ENCODE measurements around the gene STX17.

The STX17 gene

GRCh38 chr9:99905833-99906402, 536 bp upstream of the STX17 start:
- no peak for DNase-seq (ENCODE audit: low read depth in 2 of 2)

DNA sequence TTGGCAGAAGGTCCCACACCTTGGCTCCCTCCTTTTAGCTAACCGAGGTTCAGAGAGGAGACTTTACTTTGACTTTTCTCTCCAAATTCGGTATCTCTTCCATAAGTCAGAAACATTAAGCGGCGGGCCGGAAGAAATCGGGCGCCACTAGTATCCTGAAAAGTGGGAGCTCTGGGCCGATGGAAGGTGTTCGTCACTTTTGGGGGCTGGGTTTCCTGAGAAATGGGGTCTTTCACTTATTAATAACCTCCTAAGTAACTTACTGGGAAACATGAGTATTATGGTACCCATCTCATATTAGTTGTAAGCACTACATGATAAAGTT, 716 bp downstream of the STX17 start:
- DNase-seq (ENCODE audit: low read depth in 2 of 2), result no peak

GRCh38 chr9:99911600-99911999, 5.1 kb downstream of the STX17 start:
- no peak for DNase-seq (ENCODE audit: low read depth in 2 of 2)

DNA sequence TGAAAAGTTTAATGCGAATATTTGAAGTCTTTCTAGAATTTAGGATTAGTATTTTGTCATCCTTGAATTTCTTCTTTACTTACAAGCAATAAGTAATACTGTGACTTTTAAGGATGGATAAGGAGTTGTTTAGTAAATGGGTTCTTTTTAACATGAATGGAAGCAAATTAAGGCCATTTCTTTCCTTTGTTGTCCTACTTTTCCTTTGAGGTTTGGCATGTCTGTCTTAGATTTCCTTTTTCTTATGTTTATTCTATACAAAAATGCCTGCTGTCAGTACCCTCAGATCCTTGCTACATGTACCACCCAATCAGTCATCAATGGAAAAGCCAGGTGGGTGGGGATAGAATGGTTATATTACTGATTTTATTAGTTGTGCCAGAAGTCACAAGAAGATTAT, 10.2 kb downstream of the STX17 start:
- DNase-seq (ENCODE audit: low read depth in 2 of 2), result no peak

GRCh38 chr9:99918134-99918533, 11.7 kb downstream of the STX17 start:
- no peak for DNase-seq (ENCODE audit: low read depth in 2 of 2)

DNA sequence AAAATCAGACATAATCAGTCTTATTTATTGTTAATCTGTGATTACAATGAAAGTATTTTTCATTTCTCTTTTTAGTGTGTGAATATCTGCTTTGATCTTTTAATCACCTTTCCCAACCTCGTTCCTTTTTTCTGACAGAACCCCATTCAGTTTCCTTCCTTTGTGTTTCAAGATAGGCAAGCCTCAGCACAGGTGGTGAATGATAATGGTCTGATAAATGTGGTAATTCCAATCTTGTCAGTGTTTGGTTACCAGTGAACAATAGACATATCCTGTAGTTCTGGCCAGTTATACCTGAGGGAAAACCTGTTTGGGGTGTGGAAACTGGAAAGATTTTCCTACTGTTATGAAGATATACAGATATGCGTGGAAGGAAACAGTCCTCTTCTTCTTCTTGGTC, 13.5 kb downstream of the STX17 start:
- no peak for DNase-seq (ENCODE audit: low read depth in 2 of 2)

- DNase-seq (ENCODE audit: low read depth in 2 of 2), result no peak
These were observed 15.6 kb downstream of the STX17 start for GRCh38 chr9:99921875-99922710.

DNA sequence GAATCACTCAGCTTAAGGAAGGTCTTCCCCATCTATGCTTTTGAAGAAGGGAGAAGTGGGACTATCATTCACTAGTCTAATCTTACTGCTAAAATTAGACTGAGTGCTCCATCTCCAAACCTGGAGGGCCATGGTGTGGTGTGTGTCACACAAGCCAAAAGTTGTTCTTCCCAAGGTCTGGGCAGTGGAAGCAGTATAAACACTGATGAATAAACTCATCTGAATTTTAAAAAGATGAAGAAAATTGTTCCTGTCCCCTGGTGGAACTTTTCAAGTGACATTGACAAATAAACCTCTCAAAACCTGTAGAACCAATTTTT, 16.2 kb downstream of the STX17 start:
- no peak for DNase-seq (ENCODE audit: low read depth in 2 of 2)

- DNase-seq (ENCODE audit: low read depth in 2 of 2), result no peak
These were observed 19.1 kb downstream of the STX17 start for GRCh38 chr9:99925541-99925940.

- DNase-seq (ENCODE audit: low read depth in 2 of 2), result no peak
These were observed 23.2 kb downstream of the STX17 start for GRCh38 chr9:99929652-99930051.

DNA sequence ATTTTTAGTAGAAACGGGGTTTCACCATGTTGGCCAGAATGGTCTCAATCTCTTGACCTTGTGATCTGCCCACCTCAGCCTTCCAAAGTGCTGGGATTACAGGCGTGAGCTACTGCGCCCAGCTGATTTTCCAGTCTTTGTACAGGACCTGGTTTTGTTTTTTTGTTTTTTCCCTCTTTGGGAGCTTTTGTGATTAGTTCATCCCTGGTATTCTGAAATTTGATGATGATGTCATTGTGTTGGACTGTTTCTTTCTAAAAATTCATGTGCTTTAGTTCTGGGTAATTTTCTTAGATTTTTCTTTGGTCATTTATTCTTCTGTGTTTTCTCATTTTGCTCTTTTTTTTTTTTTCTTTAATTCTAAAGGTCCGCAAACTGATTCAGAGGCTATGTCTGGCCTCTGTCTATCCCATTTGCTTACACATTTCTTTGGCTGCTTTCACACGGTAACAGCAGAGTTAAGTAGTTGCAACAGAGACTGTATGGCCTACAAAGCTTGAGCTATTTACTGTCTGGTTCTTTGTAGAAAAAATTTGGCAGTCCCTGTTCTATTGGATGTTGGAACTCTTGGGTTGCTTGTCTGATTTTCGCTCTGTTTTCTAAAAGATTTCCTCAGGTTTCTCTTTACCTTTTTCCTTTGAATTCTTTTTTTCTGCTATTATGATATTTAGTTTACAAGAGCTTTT, 24.8 kb downstream of the STX17 start:
- no peak for DNase-seq (ENCODE audit: low read depth in 2 of 2)

GRCh38 chr9:99936947-99937587, 30.6 kb downstream of the STX17 start:
- DNase-seq (ENCODE audit: low read depth in 2 of 2), result no peak

- no peak for DNase-seq (ENCODE audit: low read depth in 2 of 2)
These were observed 40.9 kb downstream of the STX17 start for GRCh38 chr9:99947395-99947794.

GRCh38 chr9:99948482-99948881, 42.0 kb downstream of the STX17 start:
- DNase-seq (ENCODE audit: low read depth in 2 of 2), result no peak

DNA sequence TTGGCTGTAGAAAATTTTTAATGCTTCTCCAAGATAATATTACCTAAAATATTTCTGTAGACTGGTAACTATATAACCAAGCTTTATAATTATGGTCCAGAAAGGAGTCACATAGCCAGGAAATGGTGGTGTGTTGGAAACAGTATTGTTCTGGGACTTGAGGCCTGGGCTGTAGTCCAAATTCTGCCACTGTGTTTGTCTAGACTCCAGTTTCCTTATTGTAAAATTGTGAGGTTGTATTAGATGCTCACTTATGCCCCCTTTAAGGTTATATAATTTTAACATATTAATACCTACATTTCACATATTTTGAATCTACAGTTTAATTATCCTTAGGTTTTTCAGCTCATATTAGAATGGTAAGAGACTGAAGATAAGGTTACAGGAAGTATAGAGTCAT, 42.4 kb downstream of the STX17 start:
- no peak for DNase-seq (ENCODE audit: low read depth in 2 of 2)

GRCh38 chr9:99953861-99954507, 47.5 kb downstream of the STX17 start:
- DNase-seq (ENCODE audit: low read depth in 2 of 2), result no peak

DNA sequence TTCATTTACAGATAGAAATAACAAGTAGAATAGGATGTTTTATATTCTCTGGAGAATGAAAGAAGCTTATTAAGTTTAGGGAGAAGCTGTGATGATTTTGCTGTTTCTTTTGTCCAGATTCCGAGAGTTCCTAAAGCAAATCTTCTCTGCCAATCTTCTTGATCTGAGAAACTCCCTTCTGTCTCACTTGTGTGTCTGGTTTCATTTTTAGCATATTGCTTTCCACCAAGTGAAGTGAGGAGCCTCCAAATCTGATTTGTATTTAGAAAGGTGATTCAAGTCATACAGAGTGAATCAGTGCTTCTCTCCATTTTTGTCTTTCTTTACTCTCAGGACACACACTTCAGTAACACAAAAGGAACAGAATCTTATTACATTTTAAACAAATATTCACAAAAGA, 48.4 kb downstream of the STX17 start:
- DNase-seq (ENCODE audit: low read depth in 2 of 2), result no peak

DNA sequence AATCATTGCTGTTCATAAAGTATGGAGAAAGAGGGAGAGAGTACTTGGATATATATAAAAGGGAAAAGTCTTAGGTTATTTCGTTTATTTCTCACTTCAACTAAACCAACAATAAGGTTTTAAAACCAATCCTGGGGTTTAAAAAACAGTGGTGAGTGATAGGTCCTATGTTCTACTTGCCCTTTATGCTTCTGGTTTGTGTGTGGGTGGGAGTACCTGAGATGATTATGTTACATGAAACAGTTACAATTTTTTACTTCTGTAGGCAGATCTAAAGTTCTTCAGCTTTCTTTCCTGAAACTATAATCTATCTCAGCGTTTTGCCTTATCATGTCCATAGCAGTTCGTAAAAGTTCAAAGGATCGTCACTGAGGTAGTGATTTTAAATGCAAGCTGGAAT, 49.2 kb downstream of the STX17 start:
- no peak for DNase-seq (ENCODE audit: low read depth in 2 of 2)

GRCh38 chr9:99962680-99963261, 56.3 kb downstream of the STX17 start:
- no peak for DNase-seq (ENCODE audit: low read depth in 2 of 2)

- DNase-seq (ENCODE audit: low read depth in 2 of 2), result peak; percentile 33 to 34
These were observed 57.9 kb downstream of the STX17 start for GRCh38 chr9:99964336-99964735.

DNA sequence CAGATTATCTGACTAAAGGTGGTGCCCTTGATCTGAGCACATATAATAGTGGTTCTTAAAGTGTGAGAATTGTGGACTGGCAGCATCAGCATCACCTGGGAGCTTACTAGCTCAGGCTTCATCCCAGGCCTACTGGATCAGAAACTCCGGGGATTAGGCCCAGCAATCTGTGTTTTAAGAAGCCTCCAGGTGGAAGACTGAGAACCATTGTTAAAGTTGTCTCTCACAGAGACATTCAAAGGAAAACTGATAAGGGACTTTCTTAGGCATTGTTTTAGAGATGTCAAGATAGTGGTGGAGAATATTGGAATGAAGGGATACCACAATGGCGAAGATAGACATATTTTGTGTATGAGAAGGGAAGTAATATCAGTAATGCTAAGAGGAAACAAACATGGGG, 59.5 kb downstream of the STX17 start:
- DNase-seq (ENCODE audit: low read depth in 2 of 2), result no peak

DNA sequence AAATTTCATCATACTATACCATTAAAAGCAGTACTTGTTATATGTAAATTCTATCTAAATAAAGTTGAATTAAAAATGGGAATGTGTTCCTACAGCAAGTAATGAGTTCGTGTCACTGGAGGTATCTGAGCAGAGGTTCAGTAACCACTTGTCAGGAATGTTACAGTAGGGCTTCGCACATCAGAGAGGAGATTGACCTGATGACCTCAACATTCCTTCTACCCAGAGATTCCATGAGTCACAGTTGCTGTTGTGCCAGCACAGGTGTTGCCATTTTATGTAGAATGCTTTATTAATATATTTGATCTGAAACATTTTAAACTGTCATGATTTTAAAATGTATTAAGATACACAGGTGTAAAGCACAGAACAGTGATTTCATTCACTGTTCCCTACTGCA, 60.3 kb downstream of the STX17 start:
- DNase-seq (ENCODE audit: low read depth in 2 of 2), result peak; percentile 8 to 11
